Measurements from ENCODE around the gene CDC14B.

GRCh38 chr9:96502539-96503373, 116.9 kb downstream of the CDC14B start:
- TF ChIP-seq CTCF (IDR thresholded peaks at IDR 0.05) (no peak), POLR2A (IDR thresholded peaks at IDR 0.05) (no peak)
